NCI-H2107 treated with DMSO at 0.1 percent for 48 hours (cell line): ENCODE measurements around the gene C2CD3.
"Not testable (repeated sequence)": the region's sequence is repeated elsewhere in the genome, so short reads cannot be mapped to it uniquely, and the experiment has no call there.

Experiments
- DNase-seq: peaks from one replicate; lab custom pipeline; 2025; ENCODE audit not compliant: unreplicated experiment; lab: John Stamatoyannopoulos, UW

The C2CD3 gene

DNA sequence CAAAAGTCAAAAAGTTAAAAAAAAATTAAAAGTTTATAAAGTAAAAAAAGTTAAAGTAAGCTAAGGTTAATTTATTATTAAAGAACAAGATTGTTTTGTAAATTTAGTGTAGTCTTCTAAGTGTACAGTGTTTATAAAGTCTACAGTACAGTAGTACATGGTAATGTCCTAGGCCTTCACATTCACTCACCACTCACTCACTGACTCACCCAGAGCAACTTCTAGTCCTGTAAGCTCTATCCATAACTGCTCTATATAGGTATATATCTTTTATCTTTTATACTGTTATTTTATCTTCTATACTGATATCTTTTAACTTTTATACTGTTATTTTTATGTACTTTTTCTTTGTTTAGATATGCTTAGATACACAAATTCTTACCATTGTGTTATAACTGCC is 11.2 kb downstream of the C2CD3 start:
- no peak for DNase-seq

DNA sequence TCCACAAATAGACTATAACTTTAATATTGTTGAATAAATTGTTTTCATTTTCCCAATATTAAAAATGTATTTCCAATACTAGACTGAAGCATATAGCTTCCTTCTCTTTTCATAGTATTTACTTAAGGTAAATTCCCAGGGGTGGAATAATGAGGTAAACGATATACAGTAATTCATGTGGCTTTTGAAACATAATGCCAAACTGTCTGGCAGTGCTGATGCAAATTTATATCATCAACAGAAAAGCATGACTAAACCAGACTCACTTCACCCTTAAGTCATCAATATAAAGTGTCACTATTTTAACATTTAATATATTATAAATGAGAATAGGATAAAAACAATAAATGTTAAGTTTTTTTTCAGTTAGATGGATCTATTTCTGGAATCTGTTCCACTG is 13.6 kb downstream of the C2CD3 start:
- peak; percentile 69 for DNase-seq

DNA sequence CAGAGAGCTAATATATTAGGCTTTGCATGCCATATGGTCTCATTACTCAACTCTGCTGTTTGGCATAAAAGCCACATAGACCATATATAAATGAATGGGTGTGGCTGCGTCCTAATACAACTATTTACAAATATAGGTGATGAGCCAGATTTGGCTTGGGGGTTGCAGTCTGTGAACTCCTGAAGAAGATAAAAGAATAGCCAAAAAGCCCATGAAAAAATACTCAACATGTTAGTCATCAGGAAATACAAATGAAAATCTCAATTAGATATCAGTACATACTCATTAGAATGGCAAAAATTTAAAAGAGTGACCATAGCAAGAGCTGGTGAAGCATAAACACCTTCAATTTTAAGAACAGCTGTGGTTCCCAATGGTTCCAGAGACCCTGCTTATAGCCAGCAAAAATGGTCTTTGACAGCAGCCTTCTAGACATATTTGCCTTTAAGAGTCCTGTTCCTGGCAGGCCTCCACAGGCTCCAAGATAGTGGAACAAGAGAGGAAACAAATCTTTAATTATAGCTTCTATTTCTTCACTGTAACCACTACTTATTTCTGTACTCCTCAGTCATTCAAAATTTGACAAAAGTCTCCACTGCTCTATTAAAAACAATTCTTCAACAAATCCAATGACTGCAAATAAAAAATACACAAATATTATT is 16.1 kb downstream of the C2CD3 start:
- DNase-seq = no peak

DNA sequence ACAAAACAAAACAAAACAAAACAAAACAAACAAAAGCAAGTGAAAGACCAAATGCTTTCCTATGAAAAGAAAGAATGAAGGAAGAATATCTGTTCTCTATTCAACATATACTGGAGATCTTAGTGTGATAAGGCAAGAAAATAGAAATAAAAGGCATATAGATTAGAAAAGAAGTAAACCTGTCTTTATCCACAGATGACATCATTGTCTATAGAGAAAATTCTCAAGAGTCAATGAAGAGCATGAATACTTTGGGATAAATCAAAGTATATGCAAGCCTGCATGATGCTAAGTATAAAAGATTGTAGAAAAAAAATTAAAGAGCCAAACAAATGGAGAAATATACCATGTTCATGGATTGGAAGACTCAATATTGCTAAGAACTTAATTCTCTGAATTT is 17.6 kb downstream of the C2CD3 start:
- no peak for DNase-seq

DNA sequence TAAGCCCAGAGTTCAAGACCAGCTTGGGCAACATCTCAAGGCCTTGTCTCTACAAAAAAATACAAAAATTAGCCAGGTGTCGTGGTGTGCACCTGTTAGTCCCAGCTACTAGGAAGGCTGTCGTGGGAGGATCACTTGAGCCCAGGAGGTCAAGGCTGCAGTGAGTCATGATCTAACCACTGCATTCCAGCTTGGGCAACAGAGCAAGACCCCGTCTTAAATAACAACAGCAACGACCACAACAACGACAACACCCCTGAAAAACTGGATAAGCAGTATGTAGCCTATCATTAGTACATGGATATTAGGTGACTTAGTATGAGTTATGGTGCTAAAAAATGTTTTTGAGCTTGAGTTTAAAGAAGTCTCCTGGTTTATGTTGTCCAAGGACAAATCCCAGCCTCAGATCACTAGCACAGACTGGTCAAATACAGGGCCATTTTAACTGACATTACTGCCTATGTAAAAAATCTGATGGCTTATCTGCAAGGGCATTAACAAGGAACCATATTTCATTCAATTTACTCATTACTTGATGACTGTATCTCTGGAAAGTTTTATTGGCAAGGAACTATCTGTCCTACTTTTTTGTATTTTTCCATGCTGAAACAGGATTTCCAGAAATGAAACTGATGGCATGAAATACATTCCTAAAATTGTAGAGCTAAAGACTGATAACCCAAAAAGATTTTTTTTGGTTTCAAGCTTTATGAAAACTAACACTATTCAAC is 23.4 kb downstream of the C2CD3 start:
- DNase-seq = no peak

DNA sequence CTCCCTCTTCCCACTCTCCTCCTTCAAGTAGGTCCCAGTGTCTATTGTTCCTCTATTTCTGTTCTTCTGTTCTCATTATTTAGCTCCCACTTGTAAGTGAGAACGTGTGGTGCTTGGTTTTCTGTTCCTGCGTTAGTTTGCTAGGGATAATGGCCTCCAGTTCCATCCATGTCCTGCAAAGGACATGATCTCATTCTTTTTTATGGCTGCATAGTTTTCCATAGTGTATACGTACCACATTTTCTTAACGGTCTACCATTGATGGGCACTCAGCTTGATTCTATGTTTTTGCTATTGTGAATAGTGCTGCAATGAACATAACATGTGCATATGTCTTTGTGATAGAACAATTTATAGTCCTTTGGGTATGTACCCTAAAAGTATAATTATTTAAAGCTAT is 26.2 kb downstream of the C2CD3 start:
- no peak for DNase-seq

DNA sequence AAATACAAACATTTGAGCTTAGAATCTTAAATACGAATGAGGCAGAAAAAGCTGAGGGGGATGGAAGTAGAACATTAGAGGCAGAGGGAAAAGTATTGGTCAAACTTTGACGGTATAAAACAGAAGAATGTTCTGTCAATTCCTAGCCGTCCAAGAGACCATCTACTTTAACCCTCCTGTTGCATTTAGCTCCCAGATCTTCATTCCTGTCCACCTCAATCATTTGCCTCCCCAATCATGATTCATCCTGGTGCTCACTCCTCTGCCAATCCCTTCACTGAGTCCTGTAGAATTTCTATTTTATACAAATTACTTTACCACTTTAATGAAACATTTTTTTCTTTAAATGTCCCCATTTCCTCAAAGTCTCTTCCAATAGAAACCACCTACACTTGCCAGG is 28.2 kb downstream of the C2CD3 start:
- no peak for DNase-seq

DNA sequence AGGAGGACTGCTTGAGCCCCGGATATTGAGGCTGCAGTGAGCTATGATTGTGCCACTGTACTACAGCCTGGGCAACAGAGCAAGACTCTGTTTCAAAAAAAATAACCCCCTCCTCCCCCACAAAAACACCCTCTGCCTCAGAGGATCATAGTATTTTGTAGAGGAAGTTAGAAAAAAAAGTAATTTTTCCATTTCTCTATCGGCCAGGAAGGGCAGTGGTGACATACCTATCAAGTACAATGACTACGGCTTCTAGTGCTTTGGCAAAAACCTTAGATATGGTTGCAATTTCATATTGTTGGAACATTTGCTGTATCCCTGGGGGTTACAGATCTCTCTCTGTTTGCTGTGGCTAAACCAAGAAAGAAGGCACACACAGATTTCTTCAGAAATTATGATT is 28.9 kb downstream of the C2CD3 start:
- DNase-seq = no peak

DNA sequence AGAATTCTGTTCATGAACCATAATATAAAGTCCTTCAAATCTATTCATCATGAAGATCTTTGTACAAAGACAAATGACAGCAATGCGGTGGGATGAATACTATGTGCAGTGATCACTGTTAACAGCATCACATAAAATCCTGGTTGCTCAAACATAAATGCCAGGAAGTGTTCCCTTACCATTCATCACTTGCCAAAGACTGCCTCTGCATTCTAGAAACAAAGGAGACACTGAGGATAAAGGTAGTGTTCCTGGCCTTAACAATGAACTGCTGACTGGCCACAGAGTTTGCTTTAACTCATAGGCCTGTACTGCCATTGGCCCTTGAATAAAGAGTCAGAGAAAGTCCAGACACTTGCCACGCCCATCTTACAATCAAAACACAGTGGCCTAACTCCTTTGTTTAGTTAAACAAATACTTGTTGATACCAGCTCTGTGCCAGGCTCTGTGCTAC is 29.5 kb downstream of the C2CD3 start:
- DNase-seq = no peak

DNA sequence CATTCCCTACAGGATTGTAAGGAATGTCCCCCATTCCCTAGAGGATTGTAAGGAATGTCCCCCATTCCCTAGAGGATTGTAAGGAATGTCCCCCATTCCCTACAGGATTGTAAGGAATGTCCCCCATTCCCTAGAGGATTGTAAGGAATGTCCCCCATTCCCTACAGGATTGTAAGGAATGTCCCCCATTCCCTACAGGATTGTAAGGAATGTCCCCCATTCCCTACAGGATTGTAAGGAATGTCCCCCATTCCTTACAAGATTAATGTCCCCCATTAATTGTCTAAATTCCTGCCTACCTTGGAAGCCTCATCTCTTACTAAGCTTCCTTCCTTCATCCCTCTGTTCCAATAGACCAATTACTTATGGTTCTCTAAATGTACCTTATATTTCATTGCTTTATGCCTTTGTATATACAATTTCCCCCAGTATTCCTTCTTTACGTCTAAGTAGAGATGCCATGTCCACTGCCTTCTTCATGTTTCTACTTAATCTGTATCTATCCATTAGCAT is 30.8 kb downstream of the C2CD3 start:
- not testable (repeated sequence) for DNase-seq

DNA sequence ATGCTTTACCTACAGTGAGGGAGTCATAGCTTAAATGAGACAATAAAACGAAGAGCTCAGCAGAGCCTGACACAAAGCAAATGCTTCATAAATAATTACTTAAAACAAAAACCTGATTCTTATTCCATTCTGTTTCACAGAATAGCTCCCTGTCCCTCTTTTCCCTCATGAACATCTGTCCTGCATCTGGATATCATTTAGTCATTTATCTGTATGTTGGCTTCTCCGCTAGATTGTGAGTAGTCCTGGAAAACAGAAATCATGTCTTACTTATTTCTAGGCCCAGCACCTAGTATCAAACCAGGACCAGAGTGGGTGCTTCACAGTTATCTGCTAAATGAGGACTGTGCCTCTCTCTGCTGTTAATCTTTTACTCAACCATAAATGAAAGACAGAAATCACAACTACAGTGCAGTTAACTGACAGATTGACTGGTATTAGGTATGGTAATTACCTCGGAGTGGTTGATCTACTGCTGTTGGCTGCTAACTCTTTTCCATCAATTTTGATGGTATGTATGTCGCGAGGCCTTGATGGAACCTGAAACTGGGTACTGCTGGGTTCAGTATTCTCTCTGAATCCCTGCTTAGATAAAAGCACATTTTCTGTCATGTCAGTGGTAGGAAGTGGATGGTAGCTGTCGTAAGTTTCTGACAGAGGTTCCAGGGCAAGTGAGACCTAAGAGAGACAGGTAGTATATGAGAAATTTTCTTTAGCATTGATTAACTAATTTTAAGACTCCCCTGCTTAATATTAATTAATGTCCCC is 31.5 kb downstream of the C2CD3 start:
- DNase-seq = no peak

DNA sequence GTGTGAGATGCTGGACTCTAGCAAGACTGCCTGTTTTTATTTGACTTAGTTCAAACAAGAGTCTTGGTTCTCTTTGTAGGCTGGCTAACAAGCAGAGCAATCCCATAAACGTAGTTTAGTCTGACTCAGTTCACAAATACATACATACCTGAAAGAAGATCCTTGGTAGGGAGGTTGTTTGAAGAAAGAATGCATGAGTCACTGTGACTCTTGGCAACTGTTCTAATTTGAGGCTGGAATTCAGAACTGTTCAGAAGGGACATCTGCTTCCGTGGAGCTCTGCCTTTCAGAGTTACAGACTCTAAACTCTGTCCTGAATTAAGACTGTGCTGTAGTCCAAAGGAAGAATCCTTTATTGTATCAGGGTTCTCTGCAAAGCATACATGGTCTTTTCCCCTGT is 32.2 kb downstream of the C2CD3 start:
- DNase-seq = peak; percentile 5

DNA sequence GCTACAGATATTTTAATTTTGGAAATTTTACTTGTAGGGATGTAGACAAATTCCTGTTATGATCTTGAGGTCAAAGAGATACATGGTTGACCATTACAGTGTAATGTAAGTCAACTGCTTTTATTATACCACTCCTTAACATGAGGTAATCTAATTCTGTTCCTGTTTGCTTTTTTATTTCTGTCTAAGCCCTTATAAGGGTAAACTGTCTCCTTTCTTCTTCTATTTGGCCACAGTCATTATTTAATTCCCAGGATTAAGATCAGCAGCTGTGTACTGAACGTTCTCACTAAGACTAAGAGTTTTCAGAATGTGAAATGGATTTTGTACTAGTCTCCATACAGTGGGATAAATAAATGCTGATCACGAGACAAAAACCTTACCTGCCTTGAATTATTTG is 32.8 kb downstream of the C2CD3 start:
- no peak for DNase-seq

DNA sequence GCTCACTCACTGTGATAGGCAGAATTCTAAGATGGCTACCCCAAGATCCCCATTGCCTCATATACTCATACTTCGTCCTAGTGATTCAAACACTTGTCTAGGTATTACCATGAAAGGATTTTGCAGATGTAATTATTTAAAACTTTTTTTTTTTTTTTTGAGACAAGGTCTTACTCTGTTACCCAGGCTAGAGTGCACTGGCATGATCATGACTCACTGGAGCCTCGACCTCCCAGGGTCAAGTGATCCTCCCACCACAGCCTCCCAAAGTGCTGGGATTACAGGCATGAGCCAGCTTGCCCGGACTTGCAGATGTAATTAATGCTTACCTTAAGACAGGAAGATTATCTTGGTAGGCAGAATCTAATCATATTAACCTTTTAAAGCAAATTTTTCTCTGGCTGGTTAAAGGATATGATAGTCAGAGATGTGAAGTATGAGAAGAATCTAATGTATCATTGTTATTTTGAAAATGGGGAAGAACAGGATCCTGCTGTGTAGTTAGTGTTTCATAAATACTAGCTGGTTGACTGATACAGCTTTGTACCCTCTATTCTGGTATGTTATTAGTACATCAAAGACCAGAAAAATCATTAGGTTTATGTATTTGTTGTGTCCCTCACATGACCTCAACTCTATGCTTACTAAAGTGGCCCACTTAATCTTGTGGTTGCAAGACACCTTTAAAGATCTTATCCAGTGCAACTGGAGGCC is 35.5 kb downstream of the C2CD3 start:
- no peak for DNase-seq

DNA sequence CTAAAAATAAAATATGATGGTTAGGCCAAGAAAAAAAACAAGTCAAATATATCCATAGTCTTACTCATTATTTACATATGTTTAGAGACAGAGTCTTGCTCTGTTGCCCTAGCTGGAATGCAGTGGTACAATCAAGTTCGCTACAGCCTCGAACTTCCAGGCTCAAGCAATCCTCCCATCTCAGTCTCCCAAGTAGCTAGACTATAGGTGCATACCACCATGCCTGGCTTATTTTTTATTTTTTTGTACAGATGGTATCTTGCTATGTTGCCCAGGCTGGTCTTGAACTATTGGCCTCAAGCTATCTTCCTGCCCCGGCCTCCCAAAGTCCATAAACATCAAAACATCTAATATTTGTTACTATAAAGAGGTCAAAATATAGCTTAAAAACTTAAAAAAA is 36.1 kb downstream of the C2CD3 start:
- DNase-seq = no peak

DNA sequence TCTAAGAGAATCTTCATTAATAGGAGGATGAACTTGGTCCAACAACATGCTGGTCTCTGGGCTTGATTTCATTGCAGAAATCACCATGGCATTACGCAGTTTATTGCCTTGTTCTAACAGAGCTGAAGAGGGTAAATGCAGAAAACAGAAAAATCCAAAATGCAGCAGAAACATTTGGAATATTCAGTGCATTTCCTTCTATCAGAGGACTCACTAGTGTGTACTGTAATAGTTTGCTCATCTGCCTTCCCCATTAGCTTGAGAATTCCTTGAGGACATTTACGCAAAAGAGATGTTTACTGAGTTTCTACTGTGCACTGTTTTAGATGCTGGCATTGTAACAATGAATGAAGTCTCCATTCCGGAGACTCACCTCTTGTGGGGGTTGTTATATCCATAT is 37.4 kb downstream of the C2CD3 start:
- no peak for DNase-seq

DNA sequence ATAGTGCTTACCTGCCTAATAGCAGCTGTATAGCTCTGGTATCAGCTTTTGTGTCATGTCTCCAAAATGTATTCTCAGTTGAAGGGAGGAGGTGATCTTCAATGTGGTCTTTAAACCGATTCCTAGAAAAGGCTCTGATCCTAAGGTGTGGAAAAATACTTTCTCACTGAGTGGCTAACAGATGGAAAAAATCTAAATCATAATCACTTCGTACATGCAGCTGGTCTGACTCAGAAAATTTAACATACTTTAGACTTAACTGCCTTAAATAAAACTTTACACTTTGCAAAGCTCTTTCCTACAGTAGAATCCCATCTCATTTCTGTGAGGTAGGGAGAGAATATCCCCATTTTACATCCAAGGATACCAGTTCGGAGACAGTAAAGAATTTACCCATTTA is 38.0 kb downstream of the C2CD3 start:
- no peak for DNase-seq

DNA sequence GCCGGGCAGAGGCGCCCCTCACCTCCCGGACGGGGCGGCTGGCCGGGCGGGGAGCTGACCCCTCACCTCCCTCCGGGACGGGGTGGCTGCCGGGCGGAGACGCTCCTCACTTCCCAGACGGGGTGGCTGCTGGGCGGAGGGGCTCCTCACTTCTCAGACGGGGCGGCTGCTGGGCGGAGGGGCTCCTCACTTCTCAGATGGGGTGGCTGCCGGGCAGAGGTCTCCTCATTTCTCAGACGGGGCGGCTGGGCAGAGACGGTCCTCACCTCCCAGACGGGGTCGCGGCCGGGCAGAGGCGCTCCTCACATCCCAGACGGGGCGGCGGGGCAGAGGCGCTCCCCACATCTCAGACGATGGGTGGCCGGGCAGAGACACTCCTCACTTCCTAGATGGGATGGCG is 41.7 kb downstream of the C2CD3 start:
- not testable (repeated sequence) for DNase-seq

DNA sequence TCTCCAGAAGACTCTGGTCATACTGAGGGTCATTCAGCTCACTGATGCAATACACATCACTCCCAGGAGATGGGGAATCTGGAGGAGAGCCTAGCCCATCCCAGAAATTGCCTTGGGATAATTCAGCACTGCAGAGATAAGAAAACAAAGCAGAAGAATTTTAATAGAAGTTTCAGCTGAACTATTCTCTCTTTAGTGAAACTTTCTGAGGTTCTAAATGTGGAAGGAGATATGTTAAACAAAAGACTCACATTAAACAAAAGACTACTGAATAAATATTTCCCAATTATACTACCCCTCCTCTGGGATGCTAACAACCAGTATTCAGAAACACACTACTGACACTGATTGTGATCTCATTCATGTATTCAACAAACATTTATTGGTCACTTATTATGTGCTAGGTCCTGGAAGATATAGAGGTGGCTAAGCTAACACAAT is 47.8 kb downstream of the C2CD3 start:
- DNase-seq = no peak

DNA sequence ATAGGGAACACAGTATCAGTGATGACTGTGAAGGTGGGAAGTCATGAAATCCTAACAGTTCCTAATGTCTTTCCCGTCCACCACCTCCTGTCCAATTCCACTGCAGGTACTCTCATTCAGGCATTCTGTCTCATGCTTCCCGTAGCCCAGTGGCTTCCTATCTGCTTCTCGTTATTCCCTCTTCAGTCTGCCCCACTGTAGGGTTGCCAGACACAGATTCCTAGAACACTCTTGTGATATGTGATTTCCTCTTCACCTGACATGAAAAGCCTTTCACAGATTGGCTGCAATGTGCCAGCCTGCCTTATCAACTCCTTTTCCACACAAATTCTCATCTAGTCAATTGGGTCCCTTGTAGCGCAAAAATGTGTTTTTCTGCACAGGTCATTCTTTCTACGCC is 49.0 kb downstream of the C2CD3 start:
- no peak for DNase-seq
